HG03025 (cell line): ENCODE results near the gene WSB1.
"Not testable (repeated sequence)": the region's sequence is repeated elsewhere in the genome, so short reads cannot be mapped to it uniquely, and the experiment has no call there.

Source experiments
- ATAC-seq: cut with Tn5 transposase; IDR thresholded peaks from one replicate; pipeline ENCODE4 v1.9.1; 2021; ENCODE audit warnings: mild to moderate bottlenecking, moderate library complexity; ENCODE audit not compliant: unreplicated experiment, low FRiP score

WSB1 gene

DNA sequence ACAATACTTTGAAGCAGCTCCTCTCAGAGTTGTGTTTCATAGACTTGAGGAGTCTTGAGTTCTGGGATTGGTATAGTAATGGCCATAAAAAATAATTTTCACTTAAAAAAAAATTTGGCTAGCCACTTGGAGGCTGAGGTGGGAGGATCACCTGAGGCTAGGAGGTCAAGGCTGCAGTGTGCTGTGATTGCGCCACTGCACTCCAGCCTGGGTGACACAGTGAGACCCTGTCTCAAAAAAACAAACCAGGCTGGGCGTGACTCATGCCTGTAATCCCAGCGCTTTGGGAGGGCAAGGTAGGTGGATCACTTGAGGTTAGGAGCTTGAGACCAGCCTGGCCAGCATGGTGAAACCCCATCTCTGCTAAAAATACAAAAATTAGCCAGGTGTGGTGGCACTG lies 14.8 kb upstream of the WSB1 start:
- ATAC-seq, result not testable (repeated sequence)

DNA sequence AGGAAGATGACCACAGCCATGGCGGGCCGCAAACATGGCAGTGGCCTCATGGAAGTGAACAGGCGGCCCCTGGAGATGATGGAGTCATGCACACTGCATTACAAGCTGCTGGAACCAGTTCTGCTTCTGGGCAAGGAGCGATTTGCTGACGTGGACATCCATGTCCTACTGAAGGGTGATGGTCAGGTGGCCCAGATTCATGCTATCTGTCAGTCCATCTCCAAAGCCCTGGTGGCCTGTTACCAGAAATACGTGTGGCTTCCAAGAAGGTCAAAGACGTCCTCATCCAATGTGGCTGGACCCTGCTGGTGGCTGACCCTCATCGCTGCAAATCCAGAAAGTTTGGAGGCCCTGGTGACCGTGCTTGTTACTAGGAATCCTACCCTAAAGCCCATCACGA lies 13.4 kb upstream of the WSB1 start:
- no peak for ATAC-seq

DNA sequence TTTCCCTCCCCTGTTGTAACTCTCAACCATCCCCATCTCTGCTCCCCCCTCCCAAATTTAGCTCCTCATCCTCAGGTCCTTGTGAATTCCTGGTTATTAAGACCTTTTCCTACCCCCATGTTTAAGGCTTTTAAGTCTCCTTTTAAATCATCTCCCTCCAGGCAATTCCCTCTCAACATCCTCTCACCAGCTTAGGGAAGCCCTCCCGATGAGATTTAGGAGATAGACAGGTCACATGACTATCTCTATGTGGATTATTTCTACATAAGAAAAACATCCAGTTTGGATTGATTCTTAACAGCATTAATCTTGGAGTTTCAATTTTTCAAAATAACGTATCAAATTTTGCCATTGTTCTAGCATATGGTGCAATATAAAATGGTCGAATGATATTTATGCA lies 12.5 kb upstream of the WSB1 start:
- ATAC-seq, result no peak

DNA sequence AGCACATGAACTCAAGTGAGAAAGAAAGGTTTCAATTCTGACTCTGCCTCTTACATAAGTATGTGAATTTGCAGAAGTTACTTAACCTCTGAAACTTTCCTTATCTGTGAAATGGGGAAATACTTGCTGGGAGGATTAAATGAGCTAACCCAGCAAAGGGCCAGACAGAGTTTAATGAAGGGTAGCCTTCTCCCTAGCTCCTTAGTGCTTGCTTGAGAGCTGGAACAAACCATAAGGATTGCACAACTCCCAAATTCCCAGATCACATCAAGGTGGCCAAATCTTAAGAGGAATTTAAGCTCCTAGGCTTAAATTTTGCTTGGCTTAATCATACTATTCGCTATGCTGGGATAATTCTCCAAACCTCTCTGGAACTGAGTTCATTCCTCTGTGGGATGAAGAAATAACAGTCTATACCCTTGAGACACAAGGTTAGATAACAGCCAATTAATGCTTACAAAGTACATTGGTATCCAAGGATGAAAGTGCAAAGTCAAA lies 11.8 kb upstream of the WSB1 start:
- ATAC-seq, result peak; percentile 68

DNA sequence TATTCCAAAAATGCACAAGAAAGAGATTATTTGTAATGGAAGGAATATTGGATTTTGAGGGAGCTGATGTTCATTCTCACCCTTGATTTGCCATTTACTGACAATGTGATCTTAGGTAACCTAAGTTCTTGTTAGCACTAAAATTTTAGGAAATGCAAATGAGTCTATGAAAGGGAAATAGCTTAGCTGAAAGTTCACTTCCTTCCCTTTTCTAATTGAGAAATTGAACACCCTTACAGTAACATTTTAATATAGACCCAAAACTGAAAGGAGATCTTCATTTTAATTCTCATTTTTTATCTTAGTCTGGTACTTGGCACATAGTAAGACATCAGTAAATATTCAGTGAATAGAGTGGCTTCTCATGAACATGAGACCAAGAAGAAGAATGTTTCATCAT lies 10.9 kb upstream of the WSB1 start:
- ATAC-seq, result no peak

DNA sequence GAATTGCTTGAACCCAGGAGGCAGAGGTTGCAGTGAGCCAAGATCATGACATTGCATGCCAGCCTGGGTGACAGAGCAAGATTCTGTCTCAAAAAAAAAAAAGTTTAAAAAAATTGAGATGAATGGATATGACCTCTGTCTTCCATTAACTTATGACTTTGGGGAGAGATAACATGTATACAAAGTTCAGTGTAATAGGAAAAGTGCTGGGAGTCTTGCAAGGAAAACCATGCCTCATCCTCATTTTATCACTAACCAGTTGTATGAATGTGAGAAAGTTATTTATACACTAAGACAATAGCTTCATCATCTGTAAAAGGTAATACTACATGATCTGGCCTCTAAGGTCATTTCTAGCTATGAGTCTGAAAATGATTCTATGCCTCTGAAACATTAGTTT lies 10.2 kb upstream of the WSB1 start:
- ATAC-seq, result no peak

DNA sequence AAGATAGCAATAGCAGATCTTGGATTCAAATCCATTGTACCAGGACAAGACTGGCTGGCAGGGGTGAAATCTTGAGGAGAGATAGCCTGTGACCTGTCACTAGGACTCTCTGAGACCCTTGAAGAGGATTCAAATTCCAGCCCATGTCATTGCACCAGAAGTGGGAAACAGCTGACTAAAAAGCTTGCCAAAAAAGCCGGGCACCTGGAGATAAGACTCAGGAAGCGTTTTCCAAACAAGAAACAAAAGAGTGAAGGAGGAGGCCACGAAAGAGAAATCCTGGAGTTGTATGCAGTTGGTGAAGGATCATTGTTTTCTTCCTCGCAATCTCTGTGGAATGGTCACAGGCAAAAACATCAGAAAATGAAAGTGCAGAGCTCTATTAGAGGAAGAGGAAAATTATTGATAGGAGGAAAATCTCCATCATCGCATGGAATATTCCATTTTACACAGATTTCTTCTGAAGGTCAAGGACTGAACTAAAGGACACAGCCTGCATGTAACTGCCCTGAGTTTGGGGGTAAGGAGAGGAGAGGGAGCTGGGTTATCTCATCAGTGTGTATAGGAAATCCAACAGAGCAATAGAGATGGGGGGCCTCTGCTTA lies 9.0 kb upstream of the WSB1 start:
- no peak for ATAC-seq

DNA sequence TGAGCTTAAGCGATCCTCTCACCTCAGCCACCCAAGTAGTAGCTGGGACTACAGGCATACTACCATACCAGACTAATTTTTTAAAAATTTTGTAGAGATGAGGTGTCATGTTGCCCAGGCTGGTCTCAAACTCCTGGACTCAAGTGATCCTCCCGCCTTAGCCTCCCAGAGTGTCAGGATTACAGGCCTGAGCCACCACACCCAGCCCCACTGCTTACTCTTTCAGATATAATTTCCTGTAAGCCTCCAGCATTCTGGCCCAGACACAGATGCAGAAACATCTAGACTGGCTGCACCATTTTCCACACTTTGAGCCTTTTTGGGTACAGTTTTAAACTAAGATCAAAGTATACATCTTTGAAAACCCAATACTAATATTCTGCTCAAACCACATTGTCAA lies 8.4 kb upstream of the WSB1 start:
- ATAC-seq, result no peak

DNA sequence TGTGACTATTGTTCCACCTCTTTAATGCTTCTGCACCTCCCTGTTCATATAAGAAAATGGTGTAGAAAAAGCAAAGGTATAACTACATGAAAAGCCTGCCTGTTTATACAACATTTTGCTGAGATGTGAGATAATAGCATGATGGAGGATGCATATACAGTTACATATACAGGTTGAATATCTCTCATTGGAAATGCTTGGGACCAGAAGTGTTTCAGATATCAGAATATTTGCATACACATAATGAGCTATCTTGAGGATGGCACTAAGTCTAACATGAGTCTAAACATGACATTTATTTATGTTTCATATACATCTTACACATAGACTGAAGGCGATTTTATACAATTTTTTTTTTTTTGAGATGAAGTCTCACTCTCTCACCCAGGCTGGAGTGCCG lies 5.7 kb upstream of the WSB1 start:
- ATAC-seq, result no peak

DNA sequence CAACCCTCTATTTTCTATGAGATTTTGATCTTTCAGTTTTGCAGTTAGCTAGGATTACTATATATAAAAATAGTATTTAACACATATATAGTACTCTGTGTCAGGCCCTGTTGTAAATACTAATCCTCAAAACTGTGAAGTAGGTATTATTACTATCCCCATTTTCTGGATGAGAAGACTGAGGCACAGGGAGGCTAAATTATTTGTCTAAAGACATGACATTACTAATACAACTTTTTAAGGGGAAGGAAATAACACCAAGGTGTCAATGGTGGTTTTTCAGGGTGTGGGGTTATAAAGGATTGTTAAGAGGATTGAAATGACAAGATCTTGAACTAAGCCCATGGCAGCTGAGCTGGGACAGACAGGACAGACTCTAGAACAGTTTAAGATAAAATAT lies 4.1 kb upstream of the WSB1 start:
- no peak for ATAC-seq

DNA sequence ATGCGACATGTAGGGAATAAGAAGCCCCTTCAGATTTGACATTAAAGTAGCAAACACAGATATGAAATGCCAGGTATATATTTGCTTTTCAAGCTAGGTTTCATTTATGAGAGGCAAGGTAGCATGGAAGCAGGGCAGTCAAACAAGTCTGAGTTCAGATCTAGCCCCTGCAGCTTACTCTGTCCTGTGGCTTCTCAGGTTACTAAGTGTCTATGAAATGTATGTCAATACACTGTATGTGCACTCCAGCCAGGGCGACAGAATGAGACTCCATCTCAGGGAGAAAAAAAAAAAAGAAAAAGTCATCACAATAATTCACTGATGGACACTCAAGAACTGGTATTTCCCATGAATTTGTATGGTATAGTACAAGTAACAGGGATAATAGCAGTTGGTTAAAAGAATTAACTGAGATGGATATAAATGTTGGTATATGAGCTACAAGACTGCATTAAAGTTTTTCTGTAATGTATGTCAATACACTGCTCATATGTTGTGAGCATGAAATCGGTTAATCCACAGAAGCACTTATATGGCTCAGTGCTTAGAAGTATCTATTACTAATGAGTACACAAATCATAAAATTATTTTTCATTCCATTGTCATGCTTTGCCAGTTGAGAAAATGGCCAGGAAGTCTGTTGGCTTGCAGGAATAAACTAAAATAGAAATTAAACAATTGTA lies 2.9 kb upstream of the WSB1 start:
- ATAC-seq, result no peak

DNA sequence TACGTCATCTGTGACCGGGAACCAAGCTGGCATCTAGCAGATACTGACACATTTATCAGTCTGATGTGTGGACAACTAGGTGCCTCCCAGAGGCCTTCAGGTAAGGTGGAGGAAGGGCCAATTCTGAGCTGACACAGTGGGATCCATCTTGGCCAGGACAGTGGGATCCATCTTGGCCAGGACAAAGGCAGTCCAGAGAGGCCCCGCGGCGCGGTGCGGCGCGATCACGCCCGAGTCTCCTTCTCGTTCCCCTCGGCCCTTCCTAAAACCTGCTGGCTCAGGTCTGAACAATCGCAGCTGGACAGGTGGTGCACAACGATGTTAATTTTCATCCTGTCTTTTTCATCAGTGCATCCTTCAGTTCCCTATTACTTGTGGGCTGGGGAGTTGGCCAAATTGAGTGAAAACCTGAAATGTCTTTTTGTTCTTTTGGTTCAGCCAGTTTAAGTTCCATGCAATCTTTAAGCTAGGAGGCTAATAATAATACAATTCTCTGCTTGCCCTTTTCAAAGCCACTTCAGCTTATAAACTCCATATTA lies 486 bp upstream of the WSB1 start:
- ATAC-seq, result no peak

DNA sequence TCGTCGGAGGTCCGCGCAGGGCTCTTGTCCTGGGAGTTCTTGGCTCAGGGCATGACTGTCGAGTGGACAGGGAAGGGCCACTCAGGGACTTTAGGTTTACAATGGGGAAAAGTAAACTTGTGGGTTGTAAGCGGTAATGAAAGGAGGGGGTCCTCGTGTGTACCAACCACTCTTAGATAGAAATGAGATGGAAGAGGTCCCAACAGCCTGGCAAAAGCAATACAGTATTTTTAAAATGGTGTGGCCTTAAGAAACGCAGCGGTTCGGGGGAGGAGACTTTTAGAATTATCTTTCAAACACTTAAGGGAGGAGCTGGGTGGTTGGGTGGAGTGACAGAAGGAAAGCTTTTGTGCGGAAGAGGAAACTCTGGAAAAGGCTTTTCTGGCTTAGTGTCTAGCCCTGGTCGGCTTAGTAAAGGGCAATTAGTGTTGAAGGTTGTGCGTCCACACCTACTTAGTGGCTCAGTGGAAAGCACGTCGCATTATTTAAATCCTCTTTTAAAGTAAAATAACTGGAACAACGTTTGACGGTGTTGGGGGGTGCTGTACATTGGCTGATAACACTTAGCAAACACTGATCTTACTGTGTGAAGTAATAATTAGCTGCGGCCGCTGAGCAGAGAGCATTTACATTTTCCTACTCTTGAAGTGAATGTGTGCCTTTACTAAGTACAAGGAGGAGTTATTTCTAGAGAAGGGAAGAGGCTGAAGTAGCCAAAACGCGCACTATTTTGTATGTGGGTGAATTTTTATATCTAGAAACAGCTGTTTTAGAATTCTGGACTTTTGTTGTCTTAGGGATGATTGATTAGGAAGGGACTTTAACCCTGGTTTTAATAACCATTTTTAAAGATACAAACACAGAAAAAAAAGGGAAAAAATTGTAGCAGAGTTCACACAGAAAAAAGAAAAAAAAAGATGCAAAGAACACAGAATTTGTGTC lies 1.0 kb downstream of the WSB1 start:
- peak; percentile 22 for ATAC-seq

DNA sequence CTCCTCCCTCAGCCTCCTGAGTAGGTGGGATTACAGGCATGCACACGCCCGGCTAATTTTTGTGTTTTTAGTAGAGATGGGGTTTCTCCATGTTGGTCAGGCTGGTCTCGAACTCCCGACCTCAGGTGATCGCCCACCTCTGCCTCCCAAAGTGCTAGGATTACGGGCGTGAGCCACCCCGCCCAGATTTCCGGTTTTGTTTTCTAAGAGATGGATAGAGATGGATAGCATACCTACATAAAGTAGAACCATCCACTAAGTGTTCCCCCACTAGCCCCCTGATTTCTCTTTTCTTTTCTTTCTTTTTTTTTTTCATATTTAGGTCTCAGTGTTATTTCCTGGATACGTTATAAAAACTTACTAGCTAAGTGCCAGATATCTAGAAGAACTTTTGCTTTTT lies 2.0 kb downstream of the WSB1 start:
- no peak for ATAC-seq

DNA sequence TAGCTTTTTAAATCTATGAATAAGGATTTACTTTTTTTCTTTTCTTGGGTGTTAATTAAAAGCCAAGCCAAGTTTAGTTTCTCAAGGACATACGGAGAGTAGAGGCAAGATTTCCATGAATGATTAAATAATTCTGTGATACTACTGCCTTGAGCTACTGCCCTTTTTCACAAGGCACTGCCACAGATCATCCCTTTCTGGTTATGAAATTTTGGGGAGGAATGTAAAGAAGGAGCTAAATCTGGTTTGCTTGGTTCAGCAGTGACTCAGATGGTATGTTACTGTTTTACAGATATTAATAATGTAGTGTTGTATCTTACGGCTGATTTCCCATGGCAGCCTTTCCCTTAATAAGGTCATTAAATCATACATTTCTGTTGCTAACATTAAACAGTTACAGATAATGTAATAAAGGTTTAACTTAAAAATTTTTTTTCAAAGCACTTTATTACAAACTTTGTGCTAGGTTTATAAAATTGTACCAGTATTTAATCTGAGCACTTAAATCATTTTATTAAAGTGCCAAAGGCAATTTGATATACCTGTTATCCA lies 2.6 kb downstream of the WSB1 start:
- no peak for ATAC-seq

DNA sequence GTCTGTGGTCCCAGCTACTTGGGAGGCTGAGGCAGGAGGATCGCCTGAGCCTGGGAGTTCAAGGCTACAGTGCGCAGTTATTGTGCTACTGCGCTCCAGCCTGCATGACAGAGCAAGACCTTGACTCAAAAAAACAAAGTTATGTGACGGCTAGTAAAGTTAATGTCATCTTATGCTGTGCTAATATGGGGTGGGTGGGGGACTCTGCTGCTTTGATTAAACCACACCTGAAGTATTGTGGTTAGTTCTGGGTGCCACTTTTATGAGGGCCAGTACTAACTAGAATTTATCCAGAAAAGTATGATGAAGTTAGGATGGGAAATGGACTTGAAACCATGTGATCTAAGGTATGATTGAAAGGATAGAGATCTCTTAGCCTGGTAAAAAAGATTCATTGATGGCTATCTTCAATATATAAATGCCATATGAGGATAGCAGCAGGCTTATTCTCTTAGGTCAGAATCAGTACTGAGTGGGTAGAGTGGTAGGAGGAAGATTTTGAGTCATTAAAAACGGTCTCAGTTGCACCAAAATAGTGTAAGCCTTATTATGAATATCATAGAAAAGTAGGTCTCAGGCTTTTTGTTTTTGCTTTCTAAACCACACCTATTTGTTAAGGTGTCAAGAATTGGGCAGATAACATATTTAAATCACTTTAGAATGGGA lies 5.6 kb downstream of the WSB1 start:
- ATAC-seq, result no peak

DNA sequence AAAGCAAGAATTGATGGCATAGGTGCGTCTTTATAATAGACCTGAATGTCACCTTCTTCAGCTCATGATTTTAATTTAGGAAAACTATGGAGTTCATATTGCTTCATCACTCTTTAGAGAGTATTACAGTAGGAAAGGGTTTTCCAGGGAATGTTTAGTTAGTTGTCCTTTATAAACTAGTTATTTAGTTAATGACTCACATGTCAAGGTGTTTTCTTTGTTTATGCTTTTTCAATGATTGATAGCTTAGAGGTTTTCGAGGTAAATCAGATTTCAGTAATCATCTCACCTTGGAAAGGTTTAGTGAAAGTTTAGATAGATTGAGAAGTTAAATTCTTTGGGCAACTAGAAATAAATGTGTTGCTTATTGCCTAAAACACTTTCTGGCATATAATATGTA lies 9.8 kb downstream of the WSB1 start:
- ATAC-seq, result no peak

DNA sequence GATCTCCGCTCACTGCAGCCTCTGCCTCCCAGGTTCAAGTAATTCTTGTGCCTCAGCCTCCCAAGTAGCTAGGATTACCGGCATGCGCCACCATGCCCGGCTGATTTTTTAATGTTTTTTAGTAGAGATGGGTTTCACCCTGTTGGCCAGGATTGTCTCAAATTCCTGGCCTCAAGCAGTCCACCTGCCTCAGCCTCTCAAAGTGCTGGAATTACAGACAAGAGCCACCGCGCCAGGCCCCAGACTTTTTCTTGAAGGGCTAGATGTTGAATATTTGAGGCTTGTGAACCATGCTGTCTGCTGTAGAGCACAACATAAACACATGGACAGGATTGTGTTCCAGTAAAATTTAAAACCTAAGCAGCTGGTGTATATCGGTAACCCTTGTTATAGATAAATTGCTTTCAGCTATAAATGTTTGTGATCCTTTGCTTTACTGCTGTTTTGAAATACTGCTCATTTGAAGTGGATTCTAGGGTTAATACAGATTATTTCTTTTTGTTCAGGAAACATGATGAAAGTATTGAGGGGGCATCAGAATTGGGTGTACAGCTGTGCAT lies 12.4 kb downstream of the WSB1 start:
- ATAC-seq, result no peak

DNA sequence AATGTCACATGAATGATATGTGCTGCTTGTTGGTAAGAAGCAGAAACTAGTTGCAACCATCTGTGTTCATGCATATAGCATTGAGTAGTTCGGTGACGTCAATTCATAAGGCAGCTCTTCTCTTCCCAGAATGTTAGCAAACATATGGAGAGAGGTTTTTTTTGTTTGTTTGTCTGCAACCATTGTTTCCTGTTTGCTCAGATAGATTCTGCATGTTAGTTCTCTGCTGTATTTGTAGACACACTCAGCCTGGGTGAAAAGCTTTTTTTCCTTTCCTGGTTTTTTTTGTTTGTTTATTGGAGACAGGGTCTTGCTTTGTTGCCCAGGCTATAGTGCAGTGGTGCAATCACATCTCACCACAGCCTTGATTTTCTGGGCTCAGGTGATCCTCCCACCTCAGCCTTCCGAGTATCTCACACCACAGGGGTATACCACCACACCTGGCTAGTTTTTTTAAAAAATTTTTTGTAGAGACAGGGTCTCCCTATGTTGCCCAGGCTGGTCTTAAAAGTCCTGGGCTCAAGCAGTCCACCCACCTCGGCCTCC lies 16.7 kb downstream of the WSB1 start:
- ATAC-seq, result no peak

DNA sequence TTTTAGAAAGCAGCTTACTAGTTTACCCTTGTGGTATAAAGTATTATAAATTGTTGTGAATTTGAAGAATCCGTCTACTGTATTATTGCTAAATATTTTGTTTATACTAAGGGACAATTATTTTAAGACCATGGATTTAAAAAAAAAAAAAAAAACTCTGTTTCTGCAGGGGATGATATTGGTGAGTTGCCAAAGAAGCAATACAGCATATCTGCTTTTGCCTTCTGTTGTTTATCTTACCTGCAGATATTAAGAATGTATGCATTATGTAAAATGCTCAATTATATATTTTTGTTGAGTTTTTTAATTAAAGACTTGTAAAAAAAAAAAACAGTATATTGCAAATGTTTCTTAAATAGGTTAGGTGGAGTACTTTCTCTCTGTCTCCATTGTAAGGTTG lies 19.4 kb downstream of the WSB1 start:
- ATAC-seq, result no peak
